ENCODE measurements around the gene SSC5D.
"Not testable (repeated sequence)": the region's sequence is repeated elsewhere in the genome, so short reads cannot be mapped to it uniquely, and the experiment has no call there.

SSC5D gene

DNA sequence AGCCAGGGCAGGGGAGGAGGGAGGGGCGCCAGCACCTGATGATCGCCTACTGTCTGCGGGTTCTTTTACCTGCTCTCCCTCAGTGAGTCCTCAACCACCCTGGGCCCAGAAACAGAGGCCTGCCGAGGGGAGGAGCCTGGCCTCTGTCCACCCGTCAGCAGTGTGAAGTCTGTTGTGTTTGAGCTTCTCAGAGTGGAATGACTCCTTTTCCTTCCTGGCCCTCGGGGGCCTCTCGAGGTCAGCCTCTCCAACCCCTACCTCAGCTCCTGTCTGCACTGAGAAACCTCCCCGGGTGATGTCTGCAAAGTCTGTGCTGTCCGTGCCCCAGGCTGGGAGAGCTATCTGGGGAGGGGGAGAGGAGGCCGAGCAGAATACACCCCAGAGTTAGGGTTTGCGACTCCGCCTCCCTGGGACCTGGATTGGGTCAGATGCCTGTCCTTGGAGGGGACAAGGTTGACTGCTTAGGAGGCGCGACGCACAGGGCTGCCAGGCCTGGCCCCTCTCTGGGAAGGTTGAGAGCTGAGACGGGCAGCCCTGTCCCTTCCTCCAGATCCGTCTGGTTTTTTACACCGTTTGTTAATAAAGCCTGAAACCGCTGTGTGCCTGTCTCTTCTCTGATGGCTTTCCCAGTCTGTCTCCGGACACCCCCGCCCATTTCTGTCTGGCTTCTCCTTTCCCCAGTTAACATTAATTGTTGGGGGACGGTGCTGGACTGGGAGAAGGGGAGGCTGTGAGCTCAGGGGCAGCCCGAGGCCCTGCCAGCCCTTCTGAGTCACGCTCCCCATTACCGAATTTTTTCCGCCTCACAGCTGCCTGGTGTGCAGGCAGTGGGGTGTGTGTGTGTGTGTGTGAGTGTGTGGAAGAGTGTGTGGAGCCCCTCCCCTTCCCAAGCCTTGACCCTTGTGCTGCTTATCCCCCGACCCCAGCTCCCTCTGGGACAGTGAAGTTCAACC lies 989 bp upstream of the SSC5D start:
- peak; percentile 89 for DNase-seq (ENCODE audit: low read depth)

DNA sequence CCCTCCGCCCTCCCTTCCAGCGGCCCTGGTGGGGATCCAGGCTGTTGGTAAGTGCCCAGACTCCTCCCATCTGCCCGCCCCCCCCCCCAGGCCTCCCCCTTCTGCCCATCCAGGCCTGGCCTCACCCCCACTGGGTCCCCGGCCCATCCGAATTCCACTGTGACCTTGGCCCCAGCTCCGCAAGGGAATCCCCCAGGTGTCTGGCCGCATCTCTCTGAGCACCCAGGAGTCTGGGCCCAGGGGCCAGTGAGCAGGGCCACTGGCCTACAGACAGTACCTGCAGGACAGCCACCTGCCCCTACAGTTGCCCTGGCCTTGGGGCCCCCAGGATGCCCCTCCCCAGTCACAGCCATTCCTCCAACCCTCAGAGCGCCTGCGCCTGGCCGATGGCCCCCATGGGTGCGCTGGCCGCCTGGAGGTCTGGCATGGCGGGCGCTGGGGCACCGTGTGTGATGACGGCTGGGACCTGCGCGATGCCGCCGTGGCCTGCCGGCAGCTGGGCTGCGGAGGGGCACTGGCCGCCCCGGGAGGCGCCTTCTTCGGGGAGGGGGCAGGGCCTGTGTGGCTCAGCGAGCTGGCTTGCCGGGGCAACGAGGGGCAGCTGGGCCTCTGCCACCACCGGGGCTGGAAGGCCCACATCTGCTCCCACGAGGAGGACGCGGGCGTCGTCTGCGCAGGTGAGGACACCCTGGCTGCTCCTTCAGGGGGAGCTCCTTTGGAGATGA lies 912 bp downstream of the SSC5D start:
- no peak for DNase-seq (ENCODE audit: low read depth)

DNA sequence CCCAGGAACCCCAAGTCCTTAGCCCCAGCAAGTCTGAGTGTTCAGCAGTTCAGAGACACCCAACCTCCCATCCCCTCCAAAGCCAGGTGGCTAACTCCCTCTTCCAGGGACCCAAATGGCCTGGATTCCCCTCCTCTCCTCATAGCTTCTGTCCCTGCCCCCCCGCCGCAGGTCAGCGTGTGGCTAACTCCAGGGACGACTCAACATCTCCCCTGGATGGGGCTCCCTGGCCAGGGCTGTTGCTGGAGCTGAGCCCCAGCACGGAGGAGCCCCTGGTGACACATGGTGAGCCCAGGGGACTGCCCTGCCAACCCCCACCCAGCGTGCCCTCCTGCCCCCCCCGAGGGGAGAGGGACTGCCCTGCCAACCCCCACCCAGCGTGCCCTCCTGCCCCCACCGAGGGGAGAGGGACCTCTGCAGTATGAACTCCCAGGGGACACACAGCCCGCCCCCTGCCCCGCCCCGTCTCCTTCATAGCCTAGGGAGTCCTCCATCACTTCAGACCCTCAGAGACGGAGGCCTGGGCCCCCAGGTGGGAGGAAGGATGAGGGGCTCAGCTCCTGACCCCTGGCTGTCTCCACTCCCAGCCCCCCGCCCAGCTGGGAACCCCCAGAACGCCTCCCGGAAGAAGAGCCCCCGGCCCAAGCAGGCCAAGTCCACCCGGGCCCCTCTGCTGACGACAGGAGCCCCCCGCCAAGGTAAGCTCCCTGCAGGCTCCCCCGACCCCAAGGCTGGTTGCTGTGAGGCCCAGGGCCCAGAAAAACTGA lies 1.7 kb downstream of the SSC5D start:
- no peak for DNase-seq (ENCODE audit: low read depth)

DNA sequence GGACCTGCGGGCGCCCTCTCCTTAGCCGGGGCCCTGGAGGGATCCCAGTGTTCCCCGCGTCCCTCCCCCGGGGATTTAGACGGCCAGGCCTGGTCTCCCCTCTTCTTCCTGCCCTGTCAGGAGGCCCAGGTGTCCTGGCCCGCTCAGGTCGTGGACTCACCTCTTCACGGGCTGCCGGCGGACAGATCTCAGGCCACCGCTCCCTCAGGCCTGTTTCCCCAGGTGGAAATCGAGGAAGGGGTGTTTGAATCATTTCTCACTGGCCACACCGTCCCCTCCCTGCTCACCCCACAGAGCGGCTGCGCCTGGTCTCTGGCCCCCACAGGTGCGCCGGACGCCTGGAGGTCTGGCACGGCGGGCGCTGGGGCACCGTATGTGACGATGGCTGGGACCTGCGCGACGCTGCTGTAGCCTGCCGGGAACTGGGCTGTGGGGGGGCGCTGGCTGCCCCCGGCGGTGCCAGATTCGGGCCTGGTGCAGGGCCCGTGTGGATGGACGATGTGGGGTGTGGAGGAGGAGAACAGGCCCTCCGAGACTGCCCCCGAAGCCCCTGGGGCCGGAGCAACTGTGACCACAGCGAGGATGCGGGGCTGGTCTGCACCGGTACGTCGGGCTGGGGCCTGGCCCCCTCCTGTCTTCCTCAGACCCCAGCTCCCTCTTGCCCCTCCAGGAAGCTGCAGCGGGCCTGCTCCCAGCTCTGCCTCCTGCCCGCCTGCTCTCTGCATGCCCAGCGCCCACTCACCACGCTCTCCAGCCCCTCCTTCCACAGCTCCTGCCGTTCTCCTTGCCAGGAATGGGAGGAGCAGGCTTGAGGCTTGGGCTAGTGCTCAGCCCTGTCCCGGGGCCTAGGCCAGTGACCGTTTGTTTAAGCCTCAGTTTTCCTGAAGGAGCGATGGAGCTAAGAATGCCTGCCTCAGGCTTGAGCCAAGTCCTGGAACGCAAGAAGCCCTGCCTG lies 2.5 kb downstream of the SSC5D start:
- DNase-seq (ENCODE audit: low read depth) = no peak

DNA sequence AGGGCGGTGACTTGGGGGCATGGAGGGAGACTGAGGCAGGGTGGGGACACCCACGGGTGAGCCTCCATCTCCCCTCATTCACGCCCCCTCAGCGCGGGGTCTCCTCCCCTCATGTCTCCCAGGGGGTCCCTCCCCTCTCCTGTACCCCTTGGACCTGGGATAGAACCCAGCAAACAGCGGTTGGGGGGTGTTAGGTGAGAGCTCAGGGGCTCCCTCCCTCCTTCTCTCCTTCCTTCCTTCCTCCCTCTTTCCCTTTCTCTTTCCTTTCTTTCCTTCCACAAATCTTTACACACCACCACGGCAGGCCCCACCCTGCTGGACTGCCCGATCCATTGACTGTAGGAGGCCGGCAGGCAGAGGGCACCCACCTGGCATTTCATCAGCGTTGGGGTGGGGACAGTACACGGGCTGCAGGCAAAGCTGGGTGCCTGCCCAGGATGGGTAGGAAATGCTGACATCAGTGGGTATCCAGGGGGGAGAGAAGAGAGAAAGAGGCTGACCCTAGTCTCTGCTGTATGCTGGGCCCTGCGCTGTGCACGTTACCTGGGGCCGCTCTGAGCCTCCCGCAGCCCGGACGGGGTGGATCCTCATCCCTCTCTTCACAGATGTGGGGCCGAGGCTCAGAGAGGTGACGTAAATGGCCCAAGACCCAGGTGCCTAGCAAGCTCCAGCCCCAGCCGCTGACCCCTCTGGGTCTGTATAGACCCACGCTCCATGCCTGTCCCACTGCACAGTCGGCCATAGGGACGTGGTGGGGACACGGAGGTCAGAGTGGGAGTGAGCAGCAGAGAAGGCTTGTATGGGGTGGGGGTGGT lies 3.5 kb downstream of the SSC5D start:
- DNase-seq (ENCODE audit: low read depth) = no peak

DNA sequence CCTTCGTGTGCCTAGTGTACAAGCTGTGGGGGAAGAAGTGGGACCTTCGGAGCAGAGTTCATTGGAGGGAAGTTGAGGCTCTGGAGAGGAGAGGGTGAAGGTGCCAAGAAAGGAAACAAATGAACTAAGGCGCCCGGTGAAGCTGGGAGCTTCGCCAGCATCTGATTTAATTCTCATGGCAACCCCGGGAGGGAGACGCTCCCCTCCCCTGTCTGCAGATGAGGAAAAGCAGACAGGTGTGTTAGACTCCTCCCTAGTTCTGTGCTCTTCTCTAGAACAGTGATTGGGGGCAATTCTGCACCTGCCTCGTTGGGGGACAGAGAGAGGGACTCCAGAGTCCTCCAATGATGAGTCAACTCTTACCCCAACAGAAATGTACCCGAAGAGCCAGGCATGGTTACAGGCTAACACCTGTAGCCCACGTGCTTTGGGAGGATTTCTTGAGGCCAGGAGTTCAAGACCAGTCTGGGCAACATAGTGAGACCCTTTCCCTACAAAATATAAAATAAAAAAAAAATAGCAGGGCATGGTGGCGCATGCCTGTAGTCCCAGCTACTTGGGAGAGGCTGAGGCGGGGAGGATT lies 4.2 kb downstream of the SSC5D start:
- DNase-seq (ENCODE audit: low read depth) = no peak

DNA sequence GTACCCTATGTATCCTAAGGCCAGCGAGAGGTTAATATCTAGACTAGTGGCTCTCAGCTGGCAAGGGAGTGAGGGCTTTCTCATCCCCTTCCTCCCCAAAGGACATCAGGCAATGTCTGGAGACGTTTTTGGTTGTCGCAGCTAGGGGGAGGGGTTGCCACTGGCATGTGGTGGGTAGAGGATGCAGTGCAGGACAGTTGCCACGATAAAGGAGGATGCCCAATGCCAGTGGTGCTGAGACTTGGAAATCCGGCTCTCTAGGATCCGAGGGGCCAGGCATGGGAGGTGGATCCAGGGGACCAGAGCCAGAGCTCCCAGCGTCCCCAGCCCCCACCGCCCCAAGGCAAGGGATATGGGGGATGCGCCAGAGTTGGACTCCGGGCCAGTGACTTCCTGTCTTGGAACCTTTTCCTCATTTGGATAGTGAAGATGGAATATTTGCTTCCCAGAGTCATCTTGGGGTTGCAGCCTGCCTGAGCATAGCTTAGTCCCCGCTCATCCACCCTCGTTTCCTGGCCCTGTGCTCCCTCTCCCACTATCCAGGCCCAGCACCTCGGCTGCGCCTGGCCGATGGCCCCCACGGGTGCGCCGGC lies 4.9 kb downstream of the SSC5D start:
- peak; percentile 61 for DNase-seq (ENCODE audit: low read depth)

DNA sequence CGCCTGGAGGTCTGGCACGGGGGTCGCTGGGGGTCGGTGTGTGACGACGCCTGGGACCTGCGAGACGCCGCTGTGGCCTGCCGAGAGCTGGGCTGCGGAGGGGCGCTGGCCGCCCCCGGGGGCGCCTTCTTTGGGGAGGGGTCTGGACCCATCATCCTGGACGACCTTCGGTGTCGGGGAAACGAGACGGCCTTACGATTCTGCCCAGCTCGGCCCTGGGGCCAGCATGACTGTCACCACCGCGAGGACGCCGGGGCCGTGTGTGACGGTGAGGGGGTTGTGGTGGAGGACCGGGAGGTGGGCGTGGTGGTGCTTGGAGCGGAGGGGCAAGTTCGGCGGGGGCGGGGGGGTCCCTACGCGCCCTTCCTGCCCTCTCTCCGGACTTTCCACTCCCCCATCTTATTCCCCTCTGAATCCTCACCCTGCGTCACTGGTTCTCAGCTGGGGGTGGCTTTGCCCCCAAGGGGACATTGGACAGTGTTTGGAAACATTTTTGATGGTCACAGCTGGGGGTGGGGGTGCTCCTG lies 5.5 kb downstream of the SSC5D start:
- peak; percentile 23 for DNase-seq (ENCODE audit: low read depth)

DNA sequence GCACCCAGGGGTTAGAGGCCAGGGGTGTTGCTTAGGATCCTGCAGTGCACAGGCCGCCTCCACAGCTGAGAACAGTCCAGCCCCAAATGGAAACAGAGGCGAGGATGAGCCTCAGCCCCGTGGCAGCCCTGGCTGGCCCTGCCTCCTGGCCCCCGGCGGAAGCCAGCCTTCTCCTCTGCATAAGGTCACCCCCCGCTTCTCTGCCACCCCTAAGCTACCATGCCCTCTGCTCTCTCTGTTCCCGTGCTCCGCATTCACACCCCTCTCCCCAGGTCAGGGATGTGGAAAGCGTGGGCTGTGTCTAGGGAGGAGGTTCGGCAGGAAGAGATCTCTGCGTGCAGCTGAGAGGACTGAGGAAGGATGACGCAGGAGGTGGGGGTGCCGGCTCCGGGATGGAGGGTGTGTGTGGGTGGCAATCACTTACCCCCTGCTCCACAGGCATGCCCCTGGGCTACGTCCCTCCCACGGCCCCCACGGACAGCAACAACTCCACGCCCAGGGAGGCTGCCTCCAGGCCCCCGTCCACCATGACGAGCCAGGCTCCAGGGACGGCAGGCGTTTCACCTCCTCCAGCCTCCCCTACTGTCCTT lies 6.0 kb downstream of the SSC5D start:
- DNase-seq (ENCODE audit: low read depth) = peak; percentile 72

DNA sequence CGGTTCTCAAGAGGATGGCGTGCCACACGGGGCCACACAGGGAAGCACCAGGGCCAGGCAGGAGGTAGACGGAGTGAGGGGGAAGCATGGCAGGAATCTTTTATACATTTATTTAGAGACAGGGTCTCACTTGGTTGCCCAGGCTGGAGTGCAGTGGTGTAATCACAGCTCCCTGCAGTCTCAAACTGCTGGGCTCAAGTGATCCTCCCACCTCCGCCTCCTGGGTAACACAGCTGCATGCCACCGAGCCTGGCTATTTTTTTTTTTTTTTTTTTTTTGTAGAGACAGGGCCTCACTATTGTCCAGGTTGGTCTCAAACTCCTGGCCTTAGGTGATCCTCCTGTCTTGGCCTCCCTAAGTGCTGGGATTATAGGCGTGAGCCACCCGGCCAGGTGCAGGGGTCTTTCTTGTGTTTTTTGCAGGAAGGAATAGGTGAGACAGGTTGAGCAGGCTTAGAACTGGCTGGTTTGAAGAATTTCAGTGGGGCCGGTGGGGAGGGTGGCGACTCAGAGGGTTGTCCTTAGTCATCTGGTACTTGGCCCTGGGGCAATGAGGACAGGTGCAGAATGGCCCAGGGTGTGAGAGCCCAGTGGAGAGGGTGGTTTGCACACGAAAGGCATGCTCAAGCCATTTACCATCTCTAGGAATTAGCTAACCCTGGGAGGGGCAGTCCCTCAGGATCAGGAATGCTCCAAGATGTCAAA lies 7.6 kb downstream of the SSC5D start:
- peak; percentile 40 for DNase-seq (ENCODE audit: low read depth)

DNA sequence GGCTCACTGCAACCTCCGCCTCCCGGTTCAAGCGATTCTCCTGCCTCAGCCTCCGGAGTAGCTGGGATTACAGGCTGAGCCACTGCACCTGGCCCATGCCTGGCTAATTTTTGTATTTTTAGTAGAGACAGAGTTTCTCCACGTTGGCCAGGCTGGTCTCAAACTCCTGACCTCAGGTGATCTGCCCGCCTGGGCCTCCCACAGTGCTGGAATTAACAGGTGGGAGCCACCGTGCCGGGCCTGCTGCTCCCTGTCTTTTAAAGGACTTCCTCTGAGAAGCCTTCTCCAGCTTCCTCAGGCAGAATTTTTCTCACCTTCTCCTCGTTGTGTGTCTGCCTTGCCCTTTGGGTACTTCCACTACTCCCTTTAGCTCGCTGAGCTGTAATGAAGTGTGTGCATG lies 8.6 kb downstream of the SSC5D start:
- DNase-seq (ENCODE audit: low read depth) = not testable (repeated sequence)

DNA sequence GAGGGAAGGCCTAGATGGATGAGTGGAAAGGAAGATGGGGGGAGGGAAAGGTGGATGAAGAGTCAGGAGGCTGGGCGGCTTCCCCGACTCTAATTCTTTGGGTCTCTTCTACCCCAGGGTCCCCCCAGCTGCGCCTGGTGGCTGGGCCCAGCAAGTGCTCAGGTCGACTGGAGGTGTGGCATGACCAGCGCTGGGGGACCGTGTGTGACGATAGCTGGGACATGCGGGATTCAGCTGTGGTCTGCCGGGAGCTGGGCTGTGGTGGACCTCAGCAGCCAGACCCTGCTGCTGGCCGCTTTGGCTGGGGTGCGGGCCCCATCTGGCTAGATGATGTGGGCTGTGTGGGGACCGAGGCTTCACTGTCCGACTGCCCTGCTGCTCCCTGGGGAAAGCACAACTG lies 9.5 kb downstream of the SSC5D start:
- DNase-seq (ENCODE audit: low read depth) = no peak

DNA sequence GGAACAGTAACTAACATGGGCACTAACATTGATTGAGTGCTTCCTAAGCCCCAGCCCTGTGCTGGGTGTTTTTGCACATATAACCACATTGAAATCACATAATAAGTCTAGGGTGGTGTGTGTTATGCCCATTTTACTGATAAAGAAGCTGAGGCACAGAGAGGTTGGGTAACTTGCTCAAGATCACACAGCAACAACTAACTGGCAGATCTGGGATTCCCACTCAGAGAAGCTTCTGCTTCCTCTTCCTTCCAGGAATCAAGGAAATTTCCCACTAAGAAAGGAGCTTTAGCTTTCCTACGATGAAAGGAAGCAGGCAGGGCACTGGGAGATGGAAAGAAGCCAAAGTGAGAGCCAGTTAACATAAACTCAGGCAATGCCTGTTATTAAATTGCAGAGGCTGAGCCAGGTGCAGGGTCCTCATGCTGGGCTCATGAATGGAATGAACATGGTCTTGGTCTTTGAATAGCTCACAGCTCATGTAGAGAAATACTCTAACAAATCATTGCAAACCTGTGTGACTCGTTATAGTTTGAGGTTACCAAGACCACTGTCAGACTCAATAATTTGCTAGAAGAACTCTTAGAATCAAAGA lies 10.1 kb downstream of the SSC5D start:
- no peak for DNase-seq (ENCODE audit: low read depth)

DNA sequence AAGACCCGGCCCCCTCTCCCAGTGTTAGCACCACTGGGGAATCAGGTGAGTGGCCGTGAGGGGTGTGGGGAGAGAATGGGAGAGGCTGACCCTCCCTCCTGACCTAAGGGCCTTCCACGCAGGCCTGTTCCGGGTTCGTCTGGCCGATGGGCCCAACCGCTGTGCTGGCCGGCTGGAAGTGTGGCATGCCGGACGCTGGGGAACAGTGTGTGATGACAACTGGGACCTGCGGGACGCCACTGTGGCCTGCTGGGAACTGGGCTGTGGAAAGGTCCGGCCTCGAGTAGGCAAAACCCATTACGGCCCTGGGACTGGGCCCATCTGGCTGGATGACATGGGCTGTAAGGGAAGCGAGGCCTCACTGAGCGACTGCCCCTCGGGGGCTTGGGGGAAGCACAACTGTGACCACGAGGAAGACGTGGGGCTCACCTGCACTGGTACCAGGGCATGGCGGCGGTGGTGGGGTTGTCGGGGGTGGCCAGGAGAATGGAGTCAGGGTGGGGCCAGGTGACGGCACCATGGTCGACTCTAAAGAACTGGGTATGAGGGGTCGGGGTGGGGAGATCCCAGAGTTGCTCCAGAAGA lies 12.2 kb downstream of the SSC5D start:
- no peak for DNase-seq (ENCODE audit: low read depth)

DNA sequence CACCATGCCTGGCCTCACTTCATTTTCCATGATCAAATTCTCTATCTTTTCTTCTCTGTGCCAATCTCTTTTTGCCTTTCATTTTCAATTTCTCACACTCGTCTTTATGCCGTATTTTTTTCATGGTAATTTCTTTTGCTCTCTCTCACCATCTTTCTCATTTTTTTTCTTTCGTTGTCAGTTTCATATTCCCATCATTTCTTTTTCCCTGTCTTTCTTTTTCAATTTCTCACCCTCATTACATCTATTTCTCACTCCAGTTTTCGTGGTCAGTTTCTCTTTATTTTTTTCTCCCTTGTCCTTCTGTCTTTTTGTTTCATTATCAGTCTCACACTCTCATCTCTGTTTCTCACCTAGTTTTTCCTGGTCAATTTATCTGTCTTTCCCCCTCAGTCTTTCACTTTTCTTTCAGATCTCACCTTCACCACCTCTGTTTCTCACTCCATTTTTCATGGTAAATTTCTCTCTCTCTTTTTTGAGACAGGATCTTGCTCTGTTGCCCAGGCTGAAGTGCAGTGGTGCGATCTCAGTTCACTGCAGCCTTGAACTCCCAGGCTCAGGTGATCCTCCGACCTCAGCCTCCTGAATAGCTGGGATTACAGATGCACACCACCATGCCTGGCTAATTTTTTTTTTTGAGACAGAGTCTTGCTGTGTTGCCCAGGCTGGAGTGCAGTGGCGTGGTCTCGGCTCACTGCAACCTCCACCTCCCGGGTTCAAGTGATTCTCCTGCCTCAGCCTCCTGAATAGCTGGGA lies 14.1 kb downstream of the SSC5D start:
- DNase-seq (ENCODE audit: low read depth) = no peak

DNA sequence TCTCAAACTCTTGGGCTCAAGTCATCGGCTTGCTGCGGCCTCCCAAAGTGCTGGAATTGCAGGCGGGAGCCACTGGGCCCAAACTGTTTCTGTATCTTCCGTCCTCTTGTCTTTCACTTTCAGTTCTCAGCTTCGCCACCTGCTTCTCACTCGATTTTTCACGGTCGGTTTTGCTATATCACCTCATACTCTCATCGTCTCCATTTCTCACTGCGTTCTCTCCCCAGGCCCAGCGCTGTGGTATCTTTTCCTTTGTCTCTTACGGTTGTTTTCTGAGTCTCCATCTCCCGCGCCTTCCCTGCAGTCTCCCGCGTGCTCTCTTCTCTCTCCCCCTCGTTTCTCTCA lies 14.9 kb downstream of the SSC5D start:
- DNase-seq (ENCODE audit: low read depth) = no peak

Measured in ELR (cell line).